SK-N-SH (cell line): Measurements from ENCODE around the gene SEMA3F. TPM values are rescaled to one million over a fixed set of nuclear protein-coding genes. Genes with fewer than 3 reads are reported as not detected.
A peak's percentile ranks its signal among the peaks of the same experiment; 100 is the strongest.

Experiments used
- CTCF ChIA-PET: fragments of 300-600, 350-600 bp; formaldehyde crosslinking; extraction: SDS; loops from one replicate; lab custom pipeline; 2021; lab: Yijun Ruan, JAX
- POLR2A ChIA-PET: fragments of 350-600 bp; sonication (Branson Sonifier 250); formaldehyde crosslinking; extraction: SDS; loops from one replicate; lab custom pipeline; 2020; ENCODE audit warnings: antibody characterized with exemption, inconsistent platforms; lab: Yijun Ruan, JAX
- DNase-seq: peaks from one replicate; pipeline ENCODE4 v3.0.0; 2012
- H2AFZ ChIP-seq: fragments of 200-600 bp; sonication (generic); 2 replicates; pipeline ENCODE4 v1.8.1; 2016; ENCODE audit warnings: antibody characterized with exemption, mild to moderate bottlenecking, low read depth
- H3F3A ChIP-seq: fragments of 200-600 bp; sonication (generic); replicated peaks from 2 replicates; pipeline ENCODE3; 2016; ENCODE audit warnings: antibody characterized with exemption, mild to moderate bottlenecking; ENCODE audit not compliant: insufficient read depth
- H3K27ac ChIP-seq, 2 experiments: fragments of 200-500 bp in 1 of 2; fragments of 200-600 bp in 1 of 2; sonication (Bioruptor generic) in 1 of 2; sonication (generic), shearing (Covaris generic) in 1 of 2; 2 replicates each; pipeline versions ENCODE4 v1.5.1 to v1.6.1; 2014 to 2016; ENCODE audit warnings: low read depth in 2 of 2, inconsistent platforms in 1 of 2, low read length in 1 of 2, mild to moderate bottlenecking in 1 of 2, mixed read lengths in 1 of 2
- H3K27me3 ChIP-seq: fragments of 200-600 bp; sonication (generic), shearing (Covaris generic); 2 replicates; pipeline ENCODE4 v1.6.1; 2016; ENCODE audit warnings: mixed run types; ENCODE audit not compliant: insufficient read depth
- H3K36me3 ChIP-seq, 2 experiments: fragments of 200-500 bp in 1 of 2; fragments of 200-600 bp in 1 of 2; sonication (Bioruptor generic) in 1 of 2; sonication (generic) in 1 of 2; replicated peaks in 1 of 2; 2 replicates each; pipeline versions ENCODE3 to v1.5.1; 2014 to 2016; ENCODE audit warnings: low read length in 1 of 2, mild to moderate bottlenecking in 1 of 2; ENCODE audit not compliant: insufficient read depth in 2 of 2, control insufficient read depth in 1 of 2
- H3K4me1 ChIP-seq, 2 experiments: fragments of 200-500 bp in 1 of 2; fragments of 200-600 bp in 1 of 2; sonication (Bioruptor generic) in 1 of 2; sonication (generic), shearing (Covaris generic) in 1 of 2; 2 replicates each; pipeline versions ENCODE4 v1.5.1 to v1.6.1; 2014 to 2016; ENCODE audit warnings: low read depth in 1 of 2, low read length in 1 of 2, mixed run types in 1 of 2; ENCODE audit not compliant: insufficient read depth in 2 of 2, control insufficient read depth in 1 of 2
- H3K4me2 ChIP-seq: fragments of 200-600 bp; sonication (generic), shearing (Covaris generic); 2 replicates; pipeline ENCODE4 v1.6.1; 2017; ENCODE audit warnings: mixed run types
- H3K4me3 ChIP-seq, 2 experiments: fragments of 200-500 bp in 1 of 2; fragments of 200-600 bp in 1 of 2; sonication (Bioruptor generic) in 1 of 2; sonication (generic), shearing (Covaris generic) in 1 of 2; 2 replicates each; pipeline versions ENCODE4 v1.5.1 to v1.8.1; 2014 to 2016; ENCODE audit warnings: low read depth in 2 of 2, inconsistent platforms in 1 of 2, low read length in 1 of 2, mild to moderate bottlenecking in 1 of 2, mixed read lengths in 1 of 2, moderate library complexity in 1 of 2
- H3K79me2 ChIP-seq: fragments of 200-600 bp; sonication (generic); 2 replicates; pipeline ENCODE4 v1.8.1; 2017; ENCODE audit warnings: mild to moderate bottlenecking; ENCODE audit not compliant: insufficient read depth
- H3K9ac ChIP-seq: fragments of 200-600 bp; sonication (generic); 2 replicates; pipeline ENCODE4 v1.6.1; 2017; ENCODE audit warnings: mixed run types
- H3K9me2 ChIP-seq: fragments of 200-600 bp; sonication (generic); 2 replicates; pipeline ENCODE4 v1.6.1; 2017; ENCODE audit warnings: mixed run types
- H3K9me3 ChIP-seq: fragments of 200-600 bp; sonication (generic); 2 replicates; pipeline ENCODE4 v1.6.1; 2017; ENCODE audit warnings: mixed run types, mild to moderate bottlenecking, moderate library complexity
- H4K20me1 ChIP-seq: fragments of 200-600 bp; sonication (generic); 2 replicates; pipeline ENCODE4 v1.6.1; 2017; ENCODE audit warnings: mild to moderate bottlenecking, mixed run types; ENCODE audit not compliant: insufficient read depth
- EZH2phosphoT487 ChIP-seq: fragments of 200-600 bp; sonication (generic); IDR thresholded peaks from 2 replicates; pipeline ENCODE4 v1.6.1; 2017; ENCODE audit warnings: low read depth, mixed run types, mild to moderate bottlenecking, antibody characterized with exemption, moderate library complexity, borderline replicate concordance
- FOXM1 ChIP-seq: IDR thresholded peaks from 2 replicates; pipeline ENCODE4 v1.4.0; 2012; ENCODE audit warnings: low read depth, mild to moderate bottlenecking
- IRF3 ChIP-seq: fragments of 150-350 bp; IDR thresholded peaks from 2 replicates; pipeline ENCODE4 v1.6.1; 2016; ENCODE audit warnings: mild to moderate bottlenecking, low read depth, low read length
- NFIC ChIP-seq: IDR thresholded peaks from 2 replicates; pipeline ENCODE4 v1.4.0; 2012; ENCODE audit warnings: borderline replicate concordance
- RAD21 ChIP-seq: IDR thresholded peaks from 2 replicates; pipeline ENCODE4 v1.6.1; 2012; ENCODE audit warnings: mild to moderate bottlenecking, low read length
- SMC3 ChIP-seq: IDR thresholded peaks from 2 replicates; pipeline ENCODE4 v1.6.1; 2012; ENCODE audit warnings: low read depth, low read length, improper control_type of control experiment
- USF1 ChIP-seq: IDR thresholded peaks from 2 replicates; pipeline ENCODE4 v1.4.0; 2012; ENCODE audit warnings: low read depth, borderline replicate concordance
- WGBS: methylation state at CpG from one replicate; pipeline ENCODE4 v1.1.6; 2017; ENCODE audit warnings: low lambda C conversion rate; 5-methylcytosine and 5-hydroxymethylcytosine counted together
- polyA plus RNA-seq, 3 experiments: library from polyadenylated mRNA; depleted of rRNA; stranded (reverse); fragments of >200 nt; gene quantifications; 2 replicates each; pipeline ENCODE4 v1.2.3, GENCODE V29; 2012

SEMA3F gene
- polyA plus RNA-seq, 1 of the 3 experiments (the other 2 are of a cell fraction) = 30.4 TPM

- ChIA-PET POLR2A (interaction anchor here (1.5 to 3.8 kb wide), 4 partner anchors 15 to 68 kb away, joined by 8 to 21 read pairs (median 16); partner anchors contain the start of gene GNAT1), CTCF (interaction anchor here (0.7 to 28.1 kb wide), 37 partner anchors 8 to 283 kb away, joined by 3 to 684 read pairs (median 5); partner anchors contain the start of genes GNAT1, LSMEM2, RBM5 and SEMA3F)
- no peak overlapping the region for H2AFZ ChIP-seq
- DNase-seq = no peak
- H3K9me3 ChIP-seq = no peaks in the 10 kb centered on the region
- H4K20me1 ChIP-seq = peaks cover 16% of the 10 kb centered on the region; the same call in 1 of the 2 replicates
- H3K27me3 ChIP-seq = no peaks in the 10 kb centered on the region
- H3K9ac ChIP-seq = no peak overlapping the region
- H3K36me3 ChIP-seq = peaks cover 7 to 31% of the 10 kb centered on the region in 2 experiments
- H3K4me3 ChIP-seq = no peak overlapping the region
- no peaks in the 10 kb centered on the region for H3K79me2 ChIP-seq
- WGBS = 90% methylated on average over 2 of the region's 2 CpGs
- TF ChIP-seq FOXM1 (no peak), EZH2phosphoT487 (no peak), RAD21 (peak; percentile 22; the same call in 1 of the 2 replicates), SMC3 (peak; percentile 36; the same call in 1 of the 2 replicates), IRF3 (no peak), USF1 (no peak)
- no peaks in the 10 kb centered on the region for H3K9me2 ChIP-seq
- no peak overlapping the region for H3K27ac ChIP-seq
- H3K4me1 ChIP-seq = peaks cover 13 to 56% of the 10 kb centered on the region in 2 experiments
- H3F3A ChIP-seq = peaks cover 37% of the 10 kb centered on the region
- H3K4me2 ChIP-seq = no peak overlapping the region
Observed at GRCh38 chr3:50122071-50122470, 33.1 kb upstream of the SEMA3F start.

DNA sequence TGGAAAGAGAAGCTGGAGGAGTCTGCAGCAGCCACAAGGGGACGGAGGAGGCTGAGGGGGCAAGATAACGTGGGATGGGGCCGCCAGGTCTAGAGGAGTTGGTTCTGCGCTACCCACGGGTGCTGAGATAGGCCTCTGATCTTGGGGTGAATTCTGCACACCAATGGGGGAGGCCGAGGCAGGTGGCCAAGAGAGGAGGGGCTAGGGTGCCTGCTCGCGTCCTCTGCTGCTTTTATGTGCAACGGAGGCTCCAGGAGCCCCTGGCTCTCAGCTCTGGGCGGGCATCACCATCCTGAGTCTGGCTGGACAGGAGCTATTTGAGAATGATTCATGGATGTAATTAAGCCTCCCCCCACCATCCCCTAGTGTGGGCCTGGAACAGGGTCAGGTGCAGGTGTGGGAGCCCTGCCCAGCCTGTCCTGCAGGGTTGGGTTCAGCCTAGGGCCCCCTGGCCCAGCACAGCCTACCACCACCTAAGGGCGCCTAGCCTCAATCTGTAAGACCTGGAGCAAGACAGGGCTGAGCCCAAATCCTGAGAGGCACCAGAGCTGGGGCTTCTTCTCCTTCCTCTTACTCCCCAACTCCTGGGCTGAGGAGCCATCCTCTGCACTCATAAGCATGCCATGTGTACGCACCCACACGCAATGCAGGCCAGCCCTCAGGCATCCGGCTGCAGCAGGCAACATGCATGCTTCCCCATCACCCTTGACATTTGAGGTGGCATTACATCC is 32.3 kb upstream of the SEMA3F start:
- WGBS = 81% methylated on average over 11 of the region's 14 CpGs
- Histone ChIP-seq H3K9me2 (no peaks in the 10 kb centered on the region), H2AFZ (no peak overlapping the region), H3K9me3 (no peaks in the 10 kb centered on the region), H3K4me2 (no peak overlapping the region), H3K27me3 (no peaks in the 10 kb centered on the region), H3K36me3 (peaks cover 3 to 25% of the 10 kb centered on the region in 2 experiments), H3K79me2 (no peaks in the 10 kb centered on the region), H3K27ac (peak overlapping the region in 1 of 2 experiments; percentile 60; a peak in 1 of 4 replicates), H3K4me1 (peaks cover 13 to 60% of the 10 kb centered on the region in 2 experiments), H3K4me3 (no peak overlapping the region), H4K20me1 (peaks cover 14% of the 10 kb centered on the region; the same call in 1 of the 2 replicates), H3K9ac (no peak overlapping the region), H3F3A (peaks cover 37% of the 10 kb centered on the region)
- ChIA-PET POLR2A (interaction anchor here (1.5 to 3.8 kb wide), 3 partner anchors 15 to 67 kb away, joined by 12 to 21 read pairs (median 19); partner anchors contain the start of gene GNAT1), CTCF (interaction anchor here (0.7 to 28.1 kb wide), 37 partner anchors 8 to 284 kb away, joined by 3 to 684 read pairs (median 5); partner anchors contain the start of genes GNAT1, LSMEM2, RBM5 and SEMA3F)
- 0 out of 2 replicates have a peak, but pooled peaks have one; percentile 6 for TF ChIP-seq RAD21
- TF ChIP-seq NFIC = no peak
- peak; percentile 43 for DNase-seq
